Activated CD4-positive, alpha-beta T cell treated with anti-CD3 and anti-CD28 coated beads for 1 hour (primary cell): Measurements from ENCODE around the gene ABCG1.
A peak's percentile ranks its signal among the peaks of the same experiment; 100 is the strongest.
"Not testable (repeated sequence)": the region's sequence is repeated elsewhere in the genome, so short reads cannot be mapped to it uniquely, and the experiment has no call there.

Experiments
- DNase-seq: peaks from one replicate; pipeline ENCODE4 v3.0.0-alpha.2; 2020

Gene ABCG1

GRCh38 chr21:42218836-42219605 is at the start of gene ABCG1:
Gene ABCG1 (plus strand): TSS chr21:42219140. CDS start chr21:42219263, 123 bp downstream.
- no peak for DNase-seq

DNA sequence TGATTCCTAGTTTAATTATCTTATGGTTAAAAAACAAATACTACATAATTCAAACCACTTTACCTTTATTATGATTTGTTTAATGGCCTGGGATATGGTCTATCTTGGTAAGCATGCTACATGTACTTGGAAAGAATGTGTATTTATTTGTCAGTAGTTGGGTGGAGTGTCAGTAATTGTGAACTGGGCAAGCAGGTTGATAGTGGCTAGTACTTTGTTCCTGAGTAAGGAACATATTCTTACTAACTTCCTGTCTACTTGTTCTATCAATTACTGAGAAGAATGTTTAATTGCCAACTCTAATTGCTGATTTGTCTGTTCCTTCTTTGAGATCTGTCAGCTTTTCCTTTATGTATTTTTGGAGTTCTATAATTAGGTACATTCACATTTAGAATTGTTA is 49.2 kb upstream of the ABCG1 start:
- no peak for DNase-seq

- no peak for DNase-seq
Observed at GRCh38 chr21:42171091-42172053, 47.6 kb upstream of the ABCG1 start.

DNA sequence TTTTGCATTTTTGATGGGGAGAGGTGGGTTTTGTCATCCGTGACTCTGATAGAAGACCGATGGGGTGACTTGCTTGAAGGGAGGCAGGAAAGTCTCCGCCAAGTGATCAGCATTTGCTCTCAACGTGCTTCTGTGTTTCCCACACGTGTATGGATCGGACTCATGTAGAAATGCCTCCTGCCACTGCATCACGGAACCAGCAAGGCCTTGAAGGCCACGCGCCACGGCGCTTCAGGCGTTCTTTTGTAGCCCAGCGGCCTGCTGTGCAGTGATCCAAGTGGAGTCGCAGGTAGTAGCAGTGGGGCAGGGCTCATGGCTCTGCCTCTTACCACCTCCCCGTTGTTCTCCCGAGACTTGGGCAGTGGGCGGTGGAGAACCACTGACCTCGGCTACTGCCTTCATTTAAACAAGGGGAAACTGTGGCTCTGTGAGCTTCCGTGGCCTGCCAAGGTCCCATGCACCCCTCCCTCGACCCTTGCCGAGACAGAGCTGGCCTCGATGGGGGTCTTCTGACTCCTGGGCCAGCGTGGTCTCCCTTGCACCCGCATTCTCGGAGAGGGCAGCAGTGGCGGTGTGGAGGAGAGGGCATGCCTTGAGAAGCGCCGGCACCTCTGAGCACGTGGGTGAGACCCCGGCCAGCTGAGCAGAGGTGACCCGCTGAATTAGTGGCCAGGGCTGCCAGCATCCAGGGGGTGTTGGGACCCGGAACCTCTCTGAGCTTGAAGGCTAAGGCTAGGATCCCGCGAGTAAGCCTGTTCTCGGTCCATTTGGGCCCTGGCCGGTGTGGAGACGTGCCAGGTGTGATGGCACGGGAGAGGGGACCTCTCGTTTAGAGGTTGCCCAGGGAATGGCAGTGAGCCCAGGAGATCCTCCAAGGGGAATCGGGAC is 46.1 kb upstream of the ABCG1 start:
- no peak for DNase-seq

- no peak for DNase-seq
Observed at GRCh38 chr21:42174173-42174572, 44.8 kb upstream of the ABCG1 start.

DNA sequence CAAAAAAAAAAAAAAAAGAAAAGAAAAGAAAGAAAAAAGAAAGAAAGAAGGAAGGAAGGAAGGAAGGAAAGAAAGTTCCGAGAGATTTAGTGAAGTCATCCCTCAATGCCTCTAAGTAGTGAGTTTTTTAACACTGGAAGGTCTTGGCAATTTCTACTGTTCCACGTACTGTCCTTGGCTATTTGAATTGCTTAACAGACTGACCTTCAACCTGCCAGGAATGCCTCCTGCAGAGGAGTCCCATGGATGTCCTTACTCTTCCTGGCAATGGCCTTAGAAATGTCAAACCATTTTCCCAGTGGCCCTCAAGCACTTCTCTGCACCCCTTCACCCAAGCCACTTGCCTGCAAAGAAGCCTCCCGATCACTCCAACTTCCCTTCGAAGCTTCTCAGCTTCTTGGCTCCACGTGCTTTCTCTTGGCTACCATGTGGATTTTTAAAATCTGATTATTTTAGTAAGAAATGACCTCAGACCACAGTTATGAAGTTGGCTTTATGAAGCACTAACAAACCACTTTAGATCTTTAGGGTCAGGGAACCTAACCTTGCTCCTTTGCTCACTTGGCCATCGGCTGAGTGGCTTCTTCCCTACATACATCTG is 43.7 kb upstream of the ABCG1 start:
- DNase-seq, result no peak

DNA sequence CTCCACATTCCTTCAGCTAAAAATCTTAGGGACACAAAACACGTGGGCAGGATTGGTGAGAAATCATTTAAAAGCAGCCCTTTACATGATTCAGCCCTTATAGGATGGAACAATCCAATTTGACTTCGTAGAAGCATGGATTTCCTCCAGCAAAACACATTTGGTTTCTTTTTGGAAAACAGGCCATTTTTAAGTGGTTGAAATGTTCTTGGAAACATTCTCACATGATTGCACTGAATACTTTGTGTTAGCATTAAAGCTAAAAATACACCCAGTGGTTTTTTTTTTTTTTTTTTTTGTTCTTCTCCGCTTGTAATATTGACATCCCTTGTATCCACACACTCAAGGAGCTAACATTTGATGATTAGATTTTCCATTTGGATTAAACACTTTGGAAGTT is 42.1 kb upstream of the ABCG1 start:
- DNase-seq, result no peak

DNA sequence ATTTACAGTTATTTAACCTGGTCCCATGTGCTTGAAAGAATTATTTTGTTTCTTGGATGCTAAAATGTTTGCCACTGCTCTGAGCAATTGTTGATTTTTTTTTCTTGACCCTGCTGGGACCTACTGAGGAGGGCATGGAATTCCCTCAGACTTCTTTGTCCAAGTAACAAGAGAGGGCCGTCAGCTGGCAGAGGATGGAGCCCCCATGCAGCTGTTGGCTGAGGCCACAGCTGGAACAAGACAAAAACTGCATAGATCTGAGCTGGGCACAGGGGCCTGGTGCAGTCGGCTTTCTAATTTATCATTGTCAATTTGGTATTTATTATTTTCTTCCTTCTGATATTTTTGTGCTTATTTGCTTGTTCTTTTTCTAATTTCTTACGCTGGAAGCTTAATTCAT is 39.6 kb upstream of the ABCG1 start:
- no peak for DNase-seq

DNA sequence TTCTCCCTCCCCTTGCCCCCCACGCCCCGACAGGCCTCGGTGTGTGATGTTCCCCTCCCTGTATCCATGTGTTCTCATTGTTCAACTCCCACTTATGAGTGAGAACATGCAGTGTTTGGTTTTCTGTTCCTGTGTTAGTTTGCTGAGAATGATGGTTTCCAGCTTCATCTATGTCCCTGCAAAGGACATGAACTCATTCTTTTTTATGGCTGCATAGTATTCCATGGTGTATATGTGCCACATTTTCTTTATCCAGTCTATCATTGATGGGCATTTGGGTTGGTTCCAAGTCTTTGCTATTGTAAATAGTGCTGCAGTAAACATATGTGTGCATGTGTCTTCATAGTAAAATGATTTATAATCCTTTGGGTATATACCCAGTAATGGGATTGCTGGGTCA is 38.9 kb upstream of the ABCG1 start:
- not testable (repeated sequence) for DNase-seq

GRCh38 chr21:42182713-42183371 is 36.1 kb upstream of the ABCG1 start:
- DNase-seq, result no peak

GRCh38 chr21:42183374-42184266 is 35.3 kb upstream of the ABCG1 start:
- DNase-seq, result no peak

DNA sequence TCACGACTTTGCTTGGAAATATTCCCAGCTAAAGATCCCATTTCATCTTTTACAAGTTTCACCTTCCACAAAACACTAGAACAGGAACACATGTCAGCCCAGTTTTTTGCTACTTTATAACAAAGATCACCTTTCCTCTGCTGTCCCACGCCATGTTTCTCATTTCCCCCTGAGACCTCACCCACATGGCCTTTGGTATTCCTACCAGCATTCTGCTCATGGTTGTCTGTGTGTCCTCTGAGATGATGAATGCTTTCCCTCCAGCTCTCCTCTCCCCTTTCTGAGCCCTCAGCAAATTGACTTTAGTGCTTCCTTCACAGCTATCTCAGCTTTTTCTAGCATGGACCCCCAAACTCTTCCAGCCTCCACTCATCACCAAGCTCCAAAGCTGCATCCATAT is 32.3 kb upstream of the ABCG1 start:
- no peak for DNase-seq

DNA sequence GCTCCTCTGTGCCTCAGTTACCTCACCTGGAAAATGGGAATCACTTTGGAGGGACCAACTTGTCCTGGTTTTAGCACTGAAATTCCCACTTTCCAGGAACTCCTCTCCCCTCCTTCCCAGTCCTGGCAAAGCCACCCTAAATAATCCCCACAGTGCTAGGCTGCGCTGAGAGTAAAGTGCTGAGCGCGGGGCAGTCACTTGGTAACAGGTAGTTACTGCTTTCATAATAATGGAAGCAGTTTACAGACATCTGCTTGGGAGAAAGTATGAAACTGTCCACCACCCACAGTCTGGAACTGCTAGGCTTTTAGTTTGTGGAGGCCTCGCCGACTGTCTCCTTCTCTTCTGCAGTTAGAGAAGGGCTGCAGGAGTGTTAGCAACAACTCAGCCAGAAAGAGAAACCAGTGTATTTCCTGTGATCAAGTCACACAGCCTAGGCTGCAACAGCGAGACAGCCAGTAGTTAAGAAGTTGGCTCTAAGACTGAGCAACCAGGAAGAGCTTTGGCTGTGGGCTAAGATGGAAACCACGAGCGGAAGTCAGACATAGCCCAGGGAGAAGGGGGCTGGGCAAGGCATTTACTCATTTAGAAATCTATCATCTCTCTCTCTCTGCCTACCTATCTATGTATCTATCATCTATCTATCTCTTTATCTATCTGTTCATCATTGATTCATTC is 30.8 kb upstream of the ABCG1 start:
- DNase-seq, result peak; percentile 63

DNA sequence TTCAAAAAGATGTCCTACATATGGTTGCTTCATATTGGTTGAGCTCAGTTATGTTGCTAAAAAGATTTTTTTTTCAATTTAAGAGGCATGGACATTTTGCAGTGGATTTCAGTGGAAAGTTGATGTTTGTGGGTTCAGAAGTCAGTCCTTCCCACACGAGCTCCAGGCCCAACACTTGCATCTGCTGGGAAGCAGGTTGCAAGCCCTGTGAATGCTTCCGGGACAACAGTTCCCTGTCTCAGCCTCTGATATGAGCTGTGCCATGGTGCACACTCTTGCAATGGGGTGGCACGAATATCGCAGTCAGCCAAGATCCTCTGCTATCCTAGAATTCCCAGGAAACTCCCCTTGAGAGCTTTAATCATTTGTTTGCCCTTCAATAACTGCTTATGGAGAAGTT is 30.3 kb upstream of the ABCG1 start:
- no peak for DNase-seq

GRCh38 chr21:42189431-42189830 is 29.5 kb upstream of the ABCG1 start:
- no peak for DNase-seq

DNA sequence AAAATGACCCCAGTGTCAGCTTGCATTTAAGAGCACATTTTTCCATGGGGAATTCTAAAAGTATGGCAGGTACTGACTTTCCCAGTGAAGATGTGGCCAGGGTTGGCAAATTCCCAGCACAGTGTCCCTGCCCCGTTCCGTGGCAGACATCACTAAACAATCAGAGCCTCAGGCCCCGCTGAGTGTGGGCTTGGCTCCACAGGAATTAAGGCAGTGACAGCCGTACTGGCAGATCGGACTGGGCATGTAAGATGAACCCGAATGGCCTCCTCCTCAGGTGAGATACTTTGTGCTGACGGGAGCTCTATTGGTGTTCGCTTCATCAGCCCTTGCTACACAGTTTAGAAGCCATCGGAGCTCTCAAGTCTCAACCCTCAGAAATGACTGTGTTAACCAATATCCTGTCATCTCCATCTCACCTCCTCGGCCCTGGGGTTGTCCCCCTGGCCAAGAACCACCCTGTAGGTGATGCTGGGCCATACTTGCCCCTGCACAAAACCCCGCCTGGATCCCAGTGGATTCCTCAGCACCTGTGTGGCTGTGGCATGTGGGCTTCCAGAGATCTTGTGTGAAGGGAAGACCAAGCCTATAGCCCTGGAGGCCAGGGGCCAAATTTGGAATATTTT is 29.0 kb upstream of the ABCG1 start:
- no peak for DNase-seq

DNA sequence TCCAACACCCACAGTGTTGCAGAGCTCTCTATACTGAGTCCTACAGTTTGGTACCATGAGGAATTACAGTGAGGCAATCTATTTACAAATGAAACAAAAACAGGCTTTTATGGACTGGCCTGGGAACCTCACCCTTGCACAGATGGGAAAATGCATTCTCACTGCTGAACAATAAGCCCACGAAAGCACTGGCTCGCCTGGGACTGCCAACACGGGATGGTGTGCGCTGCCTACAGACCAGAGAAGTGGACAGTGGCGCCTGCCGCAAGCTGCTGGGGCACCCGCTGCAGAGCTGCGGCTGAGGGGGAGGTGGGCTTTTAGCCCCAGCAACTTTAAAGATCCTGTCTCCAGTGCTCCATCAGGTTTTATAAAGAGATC is 28.5 kb upstream of the ABCG1 start:
- no peak for DNase-seq

DNA sequence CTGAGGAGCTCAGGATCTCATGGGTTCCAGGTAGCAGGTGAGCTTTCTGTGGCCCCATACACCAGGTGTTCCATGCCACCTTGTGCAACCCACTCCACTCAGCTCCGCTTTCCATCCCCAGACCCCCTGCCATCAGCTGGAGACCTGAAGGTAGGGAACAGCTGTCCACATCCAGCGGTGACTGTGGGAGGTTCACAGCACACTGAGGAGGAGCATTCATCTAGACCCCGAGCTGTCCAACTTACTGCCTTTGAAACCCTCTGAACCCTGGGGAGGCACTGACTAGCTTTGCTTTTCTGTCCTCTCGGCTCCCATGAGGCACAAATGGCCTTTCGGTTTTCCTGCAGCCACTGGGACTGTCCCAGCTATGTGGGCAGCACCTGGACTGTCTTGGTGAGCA is 27.9 kb upstream of the ABCG1 start:
- no peak for DNase-seq

GRCh38 chr21:42191696-42192595 is 27.0 kb upstream of the ABCG1 start:
- no peak for DNase-seq
